Lower leg skin (tissue), 3 donors: Measurements from ENCODE around the gene LRRC75A.

Experiments used
- POLR2A ChIP-seq, 2 donors: fragments of 450-650 bp; IDR thresholded peaks; one replicate each; pipeline ENCODE4 v1.6.1; 2016 to 2017; ENCODE audit warnings: antibody characterized with exemption in 2 of 2, mild to moderate bottlenecking in 1 of 2, moderate library complexity in 1 of 2
- TF ChIP-seq, protein P1 (sequence below), 3 donors: fragments of 450-650 bp; IDR thresholded peaks; one replicate each; pipeline ENCODE4 v1.5.1; 2016; ENCODE audit warnings: antibody characterized with exemption in 3 of 3, mild to moderate bottlenecking in 3 of 3, moderate library complexity in 2 of 3

- TF ChIP-seq, protein P1, sequence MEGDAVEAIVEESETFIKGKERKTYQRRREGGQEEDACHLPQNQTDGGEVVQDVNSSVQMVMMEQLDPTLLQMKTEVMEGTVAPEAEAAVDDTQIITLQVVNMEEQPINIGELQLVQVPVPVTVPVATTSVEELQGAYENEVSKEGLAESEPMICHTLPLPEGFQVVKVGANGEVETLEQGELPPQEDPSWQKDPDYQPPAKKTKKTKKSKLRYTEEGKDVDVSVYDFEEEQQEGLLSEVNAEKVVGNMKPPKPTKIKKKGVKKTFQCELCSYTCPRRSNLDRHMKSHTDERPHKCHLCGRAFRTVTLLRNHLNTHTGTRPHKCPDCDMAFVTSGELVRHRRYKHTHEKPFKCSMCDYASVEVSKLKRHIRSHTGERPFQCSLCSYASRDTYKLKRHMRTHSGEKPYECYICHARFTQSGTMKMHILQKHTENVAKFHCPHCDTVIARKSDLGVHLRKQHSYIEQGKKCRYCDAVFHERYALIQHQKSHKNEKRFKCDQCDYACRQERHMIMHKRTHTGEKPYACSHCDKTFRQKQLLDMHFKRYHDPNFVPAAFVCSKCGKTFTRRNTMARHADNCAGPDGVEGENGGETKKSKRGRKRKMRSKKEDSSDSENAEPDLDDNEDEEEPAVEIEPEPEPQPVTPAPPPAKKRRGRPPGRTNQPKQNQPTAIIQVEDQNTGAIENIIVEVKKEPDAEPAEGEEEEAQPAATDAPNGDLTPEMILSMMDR (IDR thresholded peaks at IDR 0.05), result no peak
- TF ChIP-seq POLR2A (IDR thresholded peaks at IDR 0.05), result no peak
Observed at GRCh38 chr17:16486373-16487250, 5.4 kb downstream of the LRRC75A start.
